Measurements from ENCODE around the gene LHX2. TPM values are rescaled to one million over a fixed set of nuclear protein-coding genes. Genes with fewer than 3 reads are reported as not detected.

LHX2 gene
- total and polyA plus RNA-seq, 2 of the 4 experiments (the other 2 are of a cell fraction) = not detected

GRCh38 chr9:124082622-124083021 lies 71.1 kb downstream of the LHX2 start:
- Histone ChIP-seq H3K23ac (ENCODE audit: low read depth, low read length) (no peak overlapping the region), H2AFZ (replicated peaks; ENCODE audit: low read length, poor library complexity) (no peak overlapping the region), H3K4ac (ENCODE audit: low read depth, low read length) (no peak overlapping the region), H3K4me1 (ENCODE audit: control insufficient read depth, insufficient read depth, low read length) (peaks cover 10% of the 10 kb centered on the region), H4K5ac (ENCODE audit: low read depth, low read length) (no peak overlapping the region), H2BK5ac (ENCODE audit: low read depth, low read length, poor library complexity, severe bottlenecking) (no peak overlapping the region), H3K9me1 (ENCODE audit: insufficient read depth, low read length) (peaks cover 9% of the 10 kb centered on the region), H2BK20ac (ENCODE audit: low read depth, low read length) (no peak overlapping the region), H3K56ac (ENCODE audit: extremely low read depth, insufficient read depth, low read length) (no peak overlapping the region), H3K79me1 (ENCODE audit: low read depth in 1 of 2, low read length in 2 of 2) (no peaks in the 10 kb centered on the region), H2AK5ac (ENCODE audit: low read depth, low read length) (no peak overlapping the region), H3K9ac (ENCODE audit: low read depth, low read length) (no peak overlapping the region), H3K18ac (ENCODE audit: low read depth, low read length) (no peak overlapping the region), H3K9me3 (ENCODE audit: control insufficient read depth, insufficient read depth, low read length) (peaks cover 11% of the 10 kb centered on the region), H3K27me3 (ENCODE audit: control insufficient read depth, insufficient read depth, low read length) (peaks cover 20% of the 10 kb centered on the region), H3K36me3 (ENCODE audit: control insufficient read depth, insufficient read depth, low read length) (no peaks in the 10 kb centered on the region), H4K91ac (ENCODE audit: insufficient read depth, low read depth, low read length) (no peak overlapping the region), H4K8ac (ENCODE audit: low read depth in 2 of 2, low read length in 2 of 2) (no peak overlapping the region), H2BK120ac (ENCODE audit: low read depth, low read length) (no peak overlapping the region), H3K27ac (ENCODE audit: insufficient read depth, low read length) (no peak overlapping the region), H4K20me1 (ENCODE audit: insufficient read depth, low read length) (no peaks in the 10 kb centered on the region; the same call in 1 of the 2 replicates), H3K4me3 (ENCODE audit: insufficient read depth, low read depth, low read length) (no peak overlapping the region), H2BK15ac (ENCODE audit: low read depth, low read length) (no peak overlapping the region), H3K4me2 (ENCODE audit: low read depth, low read length) (no peak overlapping the region), H2AK9ac (replicated peaks; ENCODE audit: low read depth, low read length, poor library complexity) (no peak overlapping the region), H3K14ac (replicated peaks; ENCODE audit: low read depth, low read length) (no peak overlapping the region)
- no TSS peak for BruUV-seq (replicated peaks)
- 40% methylated on average over 1 of the region's 2 CpGs; no CpG with 5 or more reads in 1 of the 2 experiments for WGBS, 2 experiments (ENCODE audit: extremely low coverage in 2 of 2, insufficient read length in 1 of 2)
- intact Hi-C loops (cut with micrococcal nuclease) = no loop called here
- in situ Hi-C loops (cut with MboI; ENCODE audit: low sequenced_read_pairs) = no loop called here
- TF ChIP-seq CEBPB (IDR thresholded peaks at IDR 0.05; ENCODE audit: low read depth, low read length) (no peak), ELK1 (IDR thresholded peaks at IDR 0.05; ENCODE audit: borderline replicate concordance, low read depth, low read length) (no peak), RCOR1 (IDR thresholded peaks at IDR 0.05; ENCODE audit: insufficient replicate concordance, low read length) (no peak), RFX5 (IDR thresholded peaks at IDR 0.05; ENCODE audit: low read depth, low read length) (no peak), MXI1 (IDR thresholded peaks at IDR 0.05; ENCODE audit: borderline replicate concordance, low read depth, low read length) (no peak), USF2 (IDR thresholded peaks at IDR 0.05; ENCODE audit: low read depth, low read length) (no peak), NFE2L2 (IDR thresholded peaks at IDR 0.05; ENCODE audit: low read depth, low read length) (no peak), BHLHE40 (IDR thresholded peaks at IDR 0.05; ENCODE audit: low read depth, low read length) (no peak), CTCF (conservative IDR thresholded peaks at IDR 0.05; ENCODE audit: low read depth, low read length) (no peak), RAD21 (IDR thresholded peaks at IDR 0.05; ENCODE audit: low read length) (no peak), CHD1 (IDR thresholded peaks at IDR 0.05; ENCODE audit: low read depth, low read length) (no peak), MAFK (IDR thresholded peaks at IDR 0.05; ENCODE audit: low read depth, low read length) (no peak), FOS (IDR thresholded peaks at IDR 0.05; ENCODE audit: low read depth, low read length) (no peak), SMC3 (IDR thresholded peaks at IDR 0.05; ENCODE audit: low read depth, low read length) (no peak), POLR2A (IDR thresholded peaks at IDR 0.05; ENCODE audit: low read depth, low read length) (no peak), MAZ (IDR thresholded peaks at IDR 0.05; ENCODE audit: borderline replicate concordance, low read depth, low read length) (no peak)
- DNase-seq = no peak
- POLR2A ChIA-PET (ENCODE audit: unreplicated experiment) = no interaction called here
- no peak for ATAC-seq (ENCODE audit: low read depth)
- dilution Hi-C loops (cut with HindIII; ENCODE audit: low sequenced_read_pairs, unreplicated experiment) = no loop called here
- CTCF ChIA-PET = no interaction called here
